Adipocyte (in vitro differentiated cells): Measurements from ENCODE around the gene COL4A2.
A peak's percentile ranks its signal among the peaks of the same experiment; 100 is the strongest.

Source experiments
- DNase-seq: peaks from one replicate; pipeline ENCODE4 v3.0.0-alpha.2; 2015; ENCODE audit warnings: low read depth
- H3K27me3 ChIP-seq: replicated peaks from 2 replicates; pipeline ENCODE4 v1.7.0; 2013; ENCODE audit warnings: mild to moderate bottlenecking, low read length, moderate library complexity; ENCODE audit not compliant: control insufficient read depth, insufficient read depth
- H3K36me3 ChIP-seq: 2 replicates; pipeline ENCODE4 v1.7.0; 2013; ENCODE audit warnings: low read length, mild to moderate bottlenecking, moderate library complexity; ENCODE audit not compliant: control insufficient read depth, insufficient read depth, severe bottlenecking
- H3K4me1 ChIP-seq: 2 replicates; pipeline ENCODE4 v1.7.0; 2013; ENCODE audit warnings: mild to moderate bottlenecking, low read length, moderate library complexity; ENCODE audit not compliant: control insufficient read depth, insufficient read depth
- H3K4me3 ChIP-seq: 2 replicates; pipeline ENCODE4 v1.7.0; 2013; ENCODE audit warnings: mild to moderate bottlenecking, low read length, moderate library complexity
- H3K9ac ChIP-seq: 2 replicates; pipeline ENCODE4 v1.7.0; 2013; ENCODE audit warnings: mild to moderate bottlenecking, low read length, moderate library complexity
- H3K9me3 ChIP-seq: 2 replicates; pipeline ENCODE4 v1.7.0; 2013; ENCODE audit warnings: mild to moderate bottlenecking, low read length, moderate library complexity; ENCODE audit not compliant: control insufficient read depth

COL4A2 gene

DNA sequence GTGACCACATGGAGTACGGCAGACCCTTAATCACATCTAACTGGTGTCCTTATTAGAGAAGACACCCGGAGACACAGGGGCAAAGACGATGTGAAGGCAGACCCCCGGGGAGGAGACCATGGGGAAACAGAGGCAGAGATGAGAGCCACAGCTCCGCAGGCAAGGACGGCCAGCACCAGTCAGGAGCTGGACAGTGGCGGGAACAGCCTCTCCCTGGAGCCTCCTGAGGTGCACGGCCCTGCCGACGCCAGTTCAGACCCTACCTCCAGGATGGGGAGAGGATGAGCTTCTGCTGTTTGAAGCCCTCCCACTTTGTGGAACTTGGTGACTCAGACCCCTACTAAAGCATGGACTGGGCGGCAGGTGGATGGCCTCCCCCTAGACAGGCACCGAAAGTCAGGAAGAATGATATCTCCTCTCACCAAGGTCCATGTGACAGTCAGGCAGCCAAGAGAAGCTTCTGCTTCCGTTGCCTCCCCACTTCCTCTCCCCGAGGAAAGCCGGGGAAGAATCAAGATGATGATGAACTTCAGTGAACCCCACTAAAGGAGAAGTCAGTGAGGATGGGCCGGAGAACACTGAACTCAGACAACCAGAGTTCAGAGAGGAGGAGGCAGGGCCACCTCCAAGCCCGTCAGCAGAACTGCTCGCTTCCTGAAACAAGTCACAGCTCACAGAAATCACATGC lies 229.1 kb downstream of the COL4A2 start:
- no peak overlapping the region for H3K4me3 ChIP-seq
- DNase-seq, result no peak
- no peak overlapping the region for H3K9ac ChIP-seq
- H3K4me1 ChIP-seq, result peaks cover 11% of the 10 kb centered on the region
- peaks cover 8% of the 10 kb centered on the region for H3K36me3 ChIP-seq
- H3K9me3 ChIP-seq, result peaks cover 2% of the 10 kb centered on the region
- no peaks in the 10 kb centered on the region for H3K27me3 ChIP-seq

DNA sequence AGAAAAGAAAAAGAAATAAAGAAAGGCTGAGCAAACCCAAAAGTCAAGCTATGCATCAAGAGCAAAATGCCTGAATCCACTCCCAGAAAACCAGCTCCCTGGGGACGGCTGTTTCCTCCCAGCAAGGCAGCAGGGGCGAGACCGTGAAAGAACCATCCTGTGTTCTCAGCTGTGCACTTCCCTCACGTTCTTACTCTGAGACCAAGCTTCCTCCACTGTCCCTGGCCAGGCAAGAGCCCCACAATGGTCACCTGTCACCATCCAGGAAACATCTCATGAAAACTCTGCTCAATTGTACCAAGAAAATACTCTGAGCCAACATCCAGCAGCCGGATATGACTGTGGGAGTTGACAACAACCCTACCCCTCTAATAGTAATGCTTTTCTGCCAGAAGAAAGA lies 231.5 kb downstream of the COL4A2 start:
- Histone ChIP-seq H3K9ac (no peak overlapping the region), H3K4me1 (peaks cover 18% of the 10 kb centered on the region), H3K4me3 (no peak overlapping the region), H3K27me3 (no peaks in the 10 kb centered on the region), H3K9me3 (no peaks in the 10 kb centered on the region), H3K36me3 (no peaks in the 10 kb centered on the region)
- DNase-seq, result no peak

DNA sequence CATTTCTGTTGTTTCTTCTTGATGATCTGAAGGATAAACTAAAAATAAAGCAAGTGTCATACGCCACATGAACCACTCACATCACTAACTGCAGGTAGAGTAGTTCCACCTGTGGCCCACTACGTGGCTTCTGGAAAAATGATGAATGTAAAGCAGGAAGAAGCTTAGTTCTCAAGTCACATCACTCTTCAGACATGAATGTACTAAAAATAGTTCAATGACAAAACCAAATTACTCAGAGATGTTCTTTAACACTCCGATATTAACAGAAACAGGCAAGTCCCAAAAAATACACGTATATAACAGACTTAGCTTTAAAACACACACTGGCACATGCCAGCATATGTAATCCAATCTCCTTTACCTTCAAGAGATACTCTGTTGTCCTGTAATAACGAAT lies 232.8 kb downstream of the COL4A2 start:
- no peak overlapping the region for H3K9ac ChIP-seq
- peaks cover 4% of the 10 kb centered on the region for H3K9me3 ChIP-seq
- H3K36me3 ChIP-seq, result peaks cover 4% of the 10 kb centered on the region
- no peaks in the 10 kb centered on the region for H3K27me3 ChIP-seq
- DNase-seq, result no peak
- H3K4me3 ChIP-seq, result no peak overlapping the region
- peaks cover 18% of the 10 kb centered on the region for H3K4me1 ChIP-seq

DNA sequence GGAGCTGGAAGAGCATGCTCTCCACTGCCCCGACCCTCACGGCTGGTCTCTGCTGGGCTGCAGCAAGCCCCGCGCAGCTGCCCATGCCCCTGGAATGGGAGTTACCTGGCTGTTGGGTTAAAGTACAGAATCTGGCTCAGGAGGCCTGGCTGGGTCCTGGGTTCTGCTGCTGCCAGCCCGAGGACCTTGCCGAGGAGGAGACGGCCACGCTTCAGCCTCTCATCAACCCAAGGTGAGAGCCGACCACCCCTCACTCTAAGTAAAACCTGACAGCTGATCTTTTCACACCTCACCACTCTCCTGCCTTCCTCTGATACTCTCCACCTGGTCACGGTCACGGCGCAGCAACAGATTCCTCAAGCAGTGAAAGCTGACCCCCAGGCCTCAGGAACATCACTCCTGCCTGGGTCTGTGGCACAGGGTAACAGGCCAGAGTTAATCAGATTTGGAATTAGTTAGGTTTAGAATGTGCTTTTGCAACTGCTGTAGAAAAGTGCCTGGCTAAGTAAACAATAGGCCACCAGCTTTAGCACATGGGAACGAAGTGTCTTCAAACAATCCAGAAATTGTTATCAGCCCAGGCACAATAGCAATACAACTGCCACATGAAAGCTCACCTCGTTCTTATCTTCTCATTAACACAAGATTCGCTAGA lies 233.9 kb downstream of the COL4A2 start:
- Histone ChIP-seq H3K9ac (peak overlapping the region; percentile 43), H3K27me3 (no peaks in the 10 kb centered on the region), H3K36me3 (peaks cover 4% of the 10 kb centered on the region), H3K4me1 (peaks cover 18% of the 10 kb centered on the region), H3K9me3 (peaks cover 4% of the 10 kb centered on the region), H3K4me3 (no peak overlapping the region)
- no peak for DNase-seq

DNA sequence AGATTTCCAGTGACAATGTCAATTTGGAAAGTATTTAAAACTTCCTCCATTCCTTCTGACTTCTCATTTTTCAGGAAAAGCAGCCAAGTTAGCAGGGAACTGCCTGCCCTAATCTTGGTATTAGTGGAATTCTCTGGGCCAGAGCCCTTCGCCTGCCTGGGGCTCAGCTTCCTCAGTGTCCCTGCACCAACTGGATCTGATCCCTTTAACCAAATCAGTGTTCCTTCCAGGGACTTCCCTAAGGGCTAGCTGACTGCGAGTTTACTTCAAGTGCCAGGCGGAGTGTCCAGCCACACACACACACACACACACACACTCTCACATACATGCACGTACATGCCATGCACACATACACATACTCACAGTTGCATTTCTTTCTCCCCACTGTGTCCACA lies 234.4 kb downstream of the COL4A2 start:
- DNase-seq, result peak; percentile 43
- Histone ChIP-seq H3K4me3 (no peak overlapping the region), H3K9ac (peak overlapping the region; percentile 43), H3K36me3 (peaks cover 8% of the 10 kb centered on the region), H3K4me1 (peaks cover 18% of the 10 kb centered on the region), H3K27me3 (no peaks in the 10 kb centered on the region), H3K9me3 (peaks cover 4% of the 10 kb centered on the region)

DNA sequence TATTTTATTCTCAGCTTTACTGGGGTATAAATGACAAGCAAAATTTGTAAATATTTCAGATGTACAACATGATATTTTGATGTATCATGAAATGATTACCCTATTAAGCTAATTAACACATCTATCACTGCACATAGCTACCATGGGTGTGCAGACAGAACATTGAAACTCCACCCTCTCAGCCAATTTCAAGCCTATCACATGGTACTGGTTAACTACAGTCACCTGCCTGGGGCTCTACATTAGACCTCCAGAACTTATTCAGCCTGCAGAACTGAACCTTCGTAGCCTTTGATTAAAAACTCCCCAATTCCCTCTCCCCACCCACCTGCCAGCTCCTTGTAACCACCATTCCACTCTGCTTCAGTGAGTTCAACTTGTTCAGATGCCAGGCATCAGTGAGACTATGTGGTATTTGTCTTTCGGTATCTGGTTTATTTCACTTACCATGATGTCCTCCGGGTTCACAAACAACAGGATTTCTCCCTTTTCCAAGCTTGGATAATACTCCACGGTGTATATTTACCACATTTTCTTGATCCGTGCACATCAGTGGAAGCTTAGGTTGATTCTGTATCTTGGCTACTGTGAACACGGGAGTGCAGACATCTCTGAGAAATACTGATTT lies 235.2 kb downstream of the COL4A2 start:
- no peak for DNase-seq
- Histone ChIP-seq H3K4me3 (no peak overlapping the region), H3K9ac (no peak overlapping the region), H3K9me3 (peaks cover 4% of the 10 kb centered on the region), H3K36me3 (peaks cover 12% of the 10 kb centered on the region), H3K4me1 (peaks cover 18% of the 10 kb centered on the region), H3K27me3 (no peaks in the 10 kb centered on the region)

DNA sequence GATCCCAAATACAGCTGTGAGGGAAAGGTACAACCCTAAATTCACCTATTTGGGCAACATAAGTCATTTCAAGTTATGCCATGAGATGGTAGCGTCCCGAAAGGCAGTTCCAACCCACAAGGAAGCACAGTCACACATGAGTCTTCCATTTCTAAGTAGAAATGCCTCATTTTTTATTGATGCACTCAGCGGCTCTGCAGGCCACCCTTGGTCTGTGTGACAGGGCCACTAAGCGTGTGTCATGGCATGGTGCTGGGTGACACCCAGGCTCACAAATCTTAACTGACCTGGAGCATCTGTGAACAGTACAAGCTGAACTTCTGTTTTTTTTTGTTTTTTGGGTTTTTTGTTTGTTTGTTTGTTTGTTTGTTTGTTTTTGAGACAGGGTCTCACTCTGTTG lies 239.3 kb downstream of the COL4A2 start:
- no peak for DNase-seq
- H3K27me3 ChIP-seq, result no peaks in the 10 kb centered on the region
- H3K9ac ChIP-seq, result no peak overlapping the region
- peaks cover 4% of the 10 kb centered on the region for H3K9me3 ChIP-seq
- peaks cover 17% of the 10 kb centered on the region for H3K36me3 ChIP-seq
- H3K4me1 ChIP-seq, result peaks cover 5% of the 10 kb centered on the region
- H3K4me3 ChIP-seq, result no peak overlapping the region

DNA sequence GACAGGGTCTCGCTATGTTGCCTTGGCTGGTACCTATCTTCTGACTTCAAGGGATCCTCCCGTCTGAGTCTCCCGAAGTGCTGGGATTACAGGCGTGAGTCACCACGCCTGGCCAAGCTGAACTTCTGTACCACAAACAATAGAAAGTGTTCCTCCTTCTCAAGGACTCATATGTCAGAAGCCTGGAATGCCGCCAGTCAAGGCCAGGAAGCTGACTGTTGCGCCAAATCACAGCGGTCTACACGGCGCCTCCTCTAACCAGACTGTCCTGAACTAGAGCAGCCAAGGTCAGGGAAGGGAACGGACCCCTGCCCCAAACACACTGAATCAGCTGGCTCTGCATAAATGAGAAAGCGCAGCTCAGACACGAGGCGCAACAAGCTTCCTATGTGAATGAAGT lies 239.8 kb downstream of the COL4A2 start:
- no peaks in the 10 kb centered on the region for H3K4me1 ChIP-seq
- DNase-seq, result peak; percentile 97
- H3K27me3 ChIP-seq, result no peaks in the 10 kb centered on the region
- H3K4me3 ChIP-seq, result no peak overlapping the region
- peaks cover 17% of the 10 kb centered on the region for H3K36me3 ChIP-seq
- no peak overlapping the region for H3K9ac ChIP-seq
- peaks cover 4% of the 10 kb centered on the region for H3K9me3 ChIP-seq

DNA sequence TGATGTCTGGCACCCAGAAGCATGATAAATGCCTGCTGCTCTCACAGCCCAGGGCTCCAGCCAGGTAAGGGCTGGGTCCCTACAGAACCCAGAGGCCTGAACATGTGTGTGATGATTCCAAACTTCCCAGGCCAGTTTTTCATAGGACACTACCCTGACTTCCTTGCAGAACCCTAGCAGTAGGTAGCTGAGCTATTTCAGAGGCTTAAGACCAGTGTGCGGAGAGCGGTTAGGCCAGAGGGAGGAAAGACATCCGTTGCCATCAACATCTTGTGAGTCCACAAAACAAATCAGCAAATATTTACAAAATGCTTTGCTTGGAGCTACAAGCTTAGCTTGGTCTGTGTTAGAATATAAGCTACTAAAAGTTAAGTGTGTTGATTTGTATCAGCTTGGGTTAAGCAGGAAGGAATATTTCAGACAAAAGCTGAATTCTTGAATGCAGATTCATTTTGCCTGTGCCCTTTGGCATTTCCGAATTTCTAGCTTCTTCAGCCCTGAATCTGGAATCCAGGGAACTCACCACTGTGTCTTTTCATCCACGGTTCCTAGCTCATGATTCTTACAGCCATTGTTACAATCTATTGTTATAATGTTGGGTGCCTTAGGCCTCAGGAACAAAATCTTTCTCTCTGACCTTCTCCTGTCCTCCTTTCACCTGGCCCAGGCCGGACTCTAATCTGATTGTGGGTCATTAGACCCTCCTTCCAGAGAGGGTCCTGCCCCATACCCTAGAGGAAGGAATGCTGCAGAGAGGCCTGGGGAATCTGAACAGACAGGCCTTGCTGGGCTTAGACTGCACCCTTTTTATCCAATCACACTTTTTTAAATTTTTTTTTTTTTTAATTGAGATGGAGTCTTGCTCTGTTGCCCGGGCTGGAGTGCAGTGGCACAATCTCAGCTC lies 242.1 kb downstream of the COL4A2 start:
- H3K4me1 ChIP-seq, result no peaks in the 10 kb centered on the region
- no peak for DNase-seq
- no peak overlapping the region for H3K4me3 ChIP-seq

DNA sequence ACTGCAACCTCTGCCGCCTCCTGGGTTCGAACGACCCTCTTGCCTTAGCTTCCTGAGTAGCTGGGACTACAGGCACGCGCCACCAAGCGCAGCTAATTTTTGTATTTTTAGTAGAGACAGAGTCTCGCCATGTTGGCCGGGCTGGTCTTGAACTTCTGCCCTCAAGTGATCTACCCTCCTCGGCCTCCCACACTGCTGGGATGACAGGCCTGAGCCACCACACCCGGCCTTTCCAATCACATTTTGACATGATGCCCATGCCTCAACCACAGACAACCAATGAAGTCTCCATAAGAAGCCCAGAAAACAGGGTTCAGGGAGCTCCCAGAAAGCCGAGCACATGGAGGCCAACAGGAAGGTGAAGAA lies 242.7 kb downstream of the COL4A2 start:
- Histone ChIP-seq H3K36me3 (peaks cover 13% of the 10 kb centered on the region), H3K9me3 (no peaks in the 10 kb centered on the region), H3K9ac (no peak overlapping the region), H3K4me3 (no peak overlapping the region), H3K27me3 (no peaks in the 10 kb centered on the region), H3K4me1 (no peaks in the 10 kb centered on the region)
- no peak for DNase-seq

More for the DNA sequence above, 242.1 kb downstream of the COL4A2 start:
- no peaks in the 10 kb centered on the region for H3K27me3 ChIP-seq
- H3K9ac ChIP-seq, result no peak overlapping the region
- H3K9me3 ChIP-seq, result peaks cover under 1% of the 10 kb centered on the region
- H3K36me3 ChIP-seq, result peaks cover 13% of the 10 kb centered on the region

DNA sequence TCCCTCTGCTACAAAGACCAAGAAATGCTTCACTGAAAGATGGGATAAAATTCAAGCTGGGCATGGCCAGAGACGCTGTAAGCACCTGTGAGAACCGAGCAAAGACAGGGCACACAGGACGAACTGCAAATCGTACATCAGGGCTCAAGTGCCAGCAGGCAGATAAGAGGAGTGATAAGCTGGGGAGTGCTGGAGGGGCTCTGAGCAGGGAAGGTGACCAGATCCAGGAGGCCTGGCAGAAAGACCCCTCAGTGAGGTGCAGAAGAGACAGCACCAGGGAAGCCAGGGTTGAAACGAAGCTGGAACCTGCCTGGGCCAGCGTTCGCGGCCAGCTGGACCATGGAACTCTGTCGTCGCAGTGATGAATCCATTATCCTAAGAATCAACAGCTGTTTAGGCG lies 244.2 kb downstream of the COL4A2 start:
- Histone ChIP-seq H3K4me1 (no peaks in the 10 kb centered on the region), H3K9me3 (no peaks in the 10 kb centered on the region), H3K9ac (no peak overlapping the region), H3K36me3 (peaks cover 14% of the 10 kb centered on the region), H3K4me3 (no peak overlapping the region), H3K27me3 (no peaks in the 10 kb centered on the region)
- DNase-seq, result no peak
